A673 (cell line): ENCODE data around the gene TCF7L1.

ENCODE experiments used
- EZH2 ChIP-seq: fragments of 200-600 bp; sonication (generic); IDR thresholded peaks from 2 replicates; pipeline ENCODE4 v1.6.1; 2017; ENCODE audit warnings: borderline replicate concordance, low read depth, mild to moderate bottlenecking, mixed read lengths, antibody characterized with exemption, low read length; ENCODE audit not compliant: poor library complexity, severe bottlenecking
- TF ChIP-seq, protein P1 (sequence below): fragments of 300-800, 200-600 bp; sonication (generic); conservative IDR thresholded peaks from 2 replicates; pipeline ENCODE4 v1.5.1; 2017; ENCODE audit warnings: low read depth, mild to moderate bottlenecking, antibody characterized with exemption, low read length, moderate library complexity, mixed read lengths

DNA sequence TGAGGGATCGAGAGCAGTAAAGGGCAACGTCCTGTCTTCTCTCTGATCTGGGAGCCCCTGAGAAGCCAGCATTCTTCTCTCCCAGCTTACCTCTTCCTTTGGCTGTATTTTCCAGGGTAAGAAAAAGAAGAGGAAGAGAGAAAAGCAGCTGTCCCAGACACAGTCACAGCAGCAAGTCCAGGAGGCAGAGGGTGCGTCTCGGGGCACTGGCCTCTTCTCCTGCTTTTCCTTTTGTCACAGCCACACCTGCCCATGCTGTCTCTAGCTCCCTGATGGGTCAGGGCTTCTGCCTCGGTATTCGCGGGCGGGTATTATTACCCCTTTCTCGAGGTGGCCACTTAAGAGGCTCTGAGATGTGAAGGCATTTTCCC is 174.3 kb downstream of the TCF7L1 start:
- TF ChIP-seq, protein P1, sequence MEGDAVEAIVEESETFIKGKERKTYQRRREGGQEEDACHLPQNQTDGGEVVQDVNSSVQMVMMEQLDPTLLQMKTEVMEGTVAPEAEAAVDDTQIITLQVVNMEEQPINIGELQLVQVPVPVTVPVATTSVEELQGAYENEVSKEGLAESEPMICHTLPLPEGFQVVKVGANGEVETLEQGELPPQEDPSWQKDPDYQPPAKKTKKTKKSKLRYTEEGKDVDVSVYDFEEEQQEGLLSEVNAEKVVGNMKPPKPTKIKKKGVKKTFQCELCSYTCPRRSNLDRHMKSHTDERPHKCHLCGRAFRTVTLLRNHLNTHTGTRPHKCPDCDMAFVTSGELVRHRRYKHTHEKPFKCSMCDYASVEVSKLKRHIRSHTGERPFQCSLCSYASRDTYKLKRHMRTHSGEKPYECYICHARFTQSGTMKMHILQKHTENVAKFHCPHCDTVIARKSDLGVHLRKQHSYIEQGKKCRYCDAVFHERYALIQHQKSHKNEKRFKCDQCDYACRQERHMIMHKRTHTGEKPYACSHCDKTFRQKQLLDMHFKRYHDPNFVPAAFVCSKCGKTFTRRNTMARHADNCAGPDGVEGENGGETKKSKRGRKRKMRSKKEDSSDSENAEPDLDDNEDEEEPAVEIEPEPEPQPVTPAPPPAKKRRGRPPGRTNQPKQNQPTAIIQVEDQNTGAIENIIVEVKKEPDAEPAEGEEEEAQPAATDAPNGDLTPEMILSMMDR: no peak
- no peak for TF ChIP-seq EZH2
